ENCODE data around the gene PACS1. TPM values are rescaled to one million over a fixed set of nuclear protein-coding genes. Genes with fewer than 3 reads are reported as not detected.
A peak's percentile ranks its signal among the peaks of the same experiment; 100 is the strongest.
"Not testable (repeated sequence)": the region's sequence is repeated elsewhere in the genome, so short reads cannot be mapped to it uniquely, and the experiment has no call there.

Gene PACS1
- total RNA-seq, 1 experiment from 2014 or later: 32.7 TPM

GRCh38 chr11:66253081-66253480, 183.0 kb downstream of the PACS1 start:
- not testable (repeated sequence) for DNase-seq (ENCODE audit: low read depth)

GRCh38 chr11:66258473-66258893, 188.4 kb downstream of the PACS1 start:
- DNase-seq (ENCODE audit: low read depth): no peak

GRCh38 chr11:66259225-66259624, 189.2 kb downstream of the PACS1 start:
- no peak for DNase-seq (ENCODE audit: low read depth)

GRCh38 chr11:66259956-66260355, 189.9 kb downstream of the PACS1 start:
- DNase-seq (ENCODE audit: low read depth): no peak

GRCh38 chr11:66261578-66261977, 191.5 kb downstream of the PACS1 start:
- no peak for DNase-seq (ENCODE audit: low read depth)

GRCh38 chr11:66262191-66262590, 192.1 kb downstream of the PACS1 start:
- no peak for DNase-seq (ENCODE audit: low read depth)

GRCh38 chr11:66262696-66263095, 192.6 kb downstream of the PACS1 start:
- DNase-seq (ENCODE audit: low read depth): no peak

- no peak for DNase-seq (ENCODE audit: low read depth)
Measured at GRCh38 chr11:66263231-66263630, 193.2 kb downstream of the PACS1 start.

GRCh38 chr11:66263785-66264184, 193.7 kb downstream of the PACS1 start:
- DNase-seq (ENCODE audit: low read depth): no peak

- no peak for DNase-seq (ENCODE audit: low read depth)
Measured at GRCh38 chr11:66264383-66264782, 194.3 kb downstream of the PACS1 start.

- no peak for DNase-seq (ENCODE audit: low read depth)
Measured at GRCh38 chr11:66264914-66265313, 194.8 kb downstream of the PACS1 start.

- DNase-seq (ENCODE audit: low read depth): no peak
Measured at GRCh38 chr11:66265531-66266377, 195.7 kb downstream of the PACS1 start.

- DNase-seq (ENCODE audit: low read depth): no peak
Measured at GRCh38 chr11:66266378-66267038, 196.4 kb downstream of the PACS1 start.

- DNase-seq (ENCODE audit: low read depth): no peak
Measured at GRCh38 chr11:66267039-66267378, 196.9 kb downstream of the PACS1 start.

GRCh38 chr11:66267379-66268243, 197.5 kb downstream of the PACS1 start:
- peak; percentile 71 for DNase-seq (ENCODE audit: low read depth)

GRCh38 chr11:66268244-66268951, 198.3 kb downstream of the PACS1 start, which contains the start of gene RAB1B:
RAB1B (plus strand) TSS chr11:66268639; CDS start chr11:66268680, 41 bp downstream.
- DNase-seq (ENCODE audit: low read depth): peak; percentile 99

- DNase-seq (ENCODE audit: low read depth): peak; percentile 70
Measured at GRCh38 chr11:66268952-66269905, 199.2 kb downstream of the PACS1 start.

GRCh38 chr11:66271816-66272215, 201.7 kb downstream of the PACS1 start:
- no peak for DNase-seq (ENCODE audit: low read depth)

- DNase-seq (ENCODE audit: low read depth): no peak
Measured at GRCh38 chr11:66272596-66272995, 202.5 kb downstream of the PACS1 start.

GRCh38 chr11:66274219-66274618, 204.1 kb downstream of the PACS1 start:
- DNase-seq (ENCODE audit: low read depth): no peak

All from M059J (cell line).